ENCODE results near the gene EXTL2.

GRCh38 chr1:100893718-100894117 lies 924 bp downstream of the EXTL2 start:
- TF ChIP-seq JUN (IDR thresholded peaks at IDR 0.05; ENCODE audit: borderline replicate concordance, insufficient read depth, insufficient read length, low read depth) = no peak
- TF ChIP-seq CTCF (IDR thresholded peaks at IDR 0.05; ENCODE audit: extremely low read depth in 1 of 2, insufficient read depth in 1 of 2, low read depth in 1 of 2, low read length in 2 of 2) = no peak
- no peak for TF ChIP-seq MYC (IDR thresholded peaks at IDR 0.05; ENCODE audit: low read depth, low read length)
- no peak for TF ChIP-seq MAX (IDR thresholded peaks at IDR 0.05; ENCODE audit: insufficient read depth, insufficient read length)
- TF ChIP-seq GATA2 (IDR thresholded peaks at IDR 0.05; ENCODE audit: insufficient read depth, insufficient read length, low read depth, low read length) = no peak
- TF ChIP-seq POLR2A (IDR thresholded peaks at IDR 0.05; ENCODE audit: low read depth, low read length) = no peak

Measured in endothelial cell of umbilical vein (primary cell).